Measurements from ENCODE around the gene SND1.
"Not testable (repeated sequence)": the region's sequence is repeated elsewhere in the genome, so short reads cannot be mapped to it uniquely, and the experiment has no call there.

SND1 gene

GRCh38 chr7:127896659-127897058 is 244.7 kb downstream of the SND1 start:
- no peak for DNase-seq

GRCh38 chr7:127897704-127898454 is 245.9 kb downstream of the SND1 start:
- DNase-seq: no peak

GRCh38 chr7:127899411-127899810 is 247.4 kb downstream of the SND1 start:
- no peak for DNase-seq

GRCh38 chr7:127900141-127900540 is 248.1 kb downstream of the SND1 start:
- no peak for DNase-seq

- DNase-seq: no peak
Measured at GRCh38 chr7:127900732-127901685, 249.0 kb downstream of the SND1 start.

- no peak for DNase-seq
Measured at GRCh38 chr7:127901895-127902703, 250.1 kb downstream of the SND1 start.

GRCh38 chr7:127902753-127903152 is 250.8 kb downstream of the SND1 start:
- not testable (repeated sequence) for DNase-seq

- DNase-seq: no peak
Measured at GRCh38 chr7:127903892-127904669, 252.1 kb downstream of the SND1 start.

GRCh38 chr7:127904670-127904985 is 252.6 kb downstream of the SND1 start:
- no peak for DNase-seq

- no peak for DNase-seq
Measured at GRCh38 chr7:127905021-127905420, 253.0 kb downstream of the SND1 start.

GRCh38 chr7:127905491-127906330 is 253.7 kb downstream of the SND1 start:
- DNase-seq: no peak

GRCh38 chr7:127907110-127908040 is 255.4 kb downstream of the SND1 start:
- DNase-seq: no peak

GRCh38 chr7:127908430-127909258 is 256.6 kb downstream of the SND1 start:
- no peak for DNase-seq

GRCh38 chr7:127909424-127910152 is 257.6 kb downstream of the SND1 start:
- DNase-seq: no peak

- no peak for DNase-seq
Measured at GRCh38 chr7:127910670-127911069, 258.7 kb downstream of the SND1 start.

GRCh38 chr7:127911968-127912511 is 260.0 kb downstream of the SND1 start:
- no peak for DNase-seq

- no peak for DNase-seq
Measured at GRCh38 chr7:127912901-127913300, 260.9 kb downstream of the SND1 start.

GRCh38 chr7:127913686-127914085 is 261.7 kb downstream of the SND1 start:
- DNase-seq: no peak
